SK-N-SH treated with all-trans-retinoic acid at 6 μM for 48 hours (cell line): ENCODE results near the gene STK16.

Source experiments
- ARNTL ChIP-seq: fragments of 450-650 bp; formaldehyde crosslinking; IDR thresholded peaks from 2 replicates; pipeline ENCODE4 v1.5.0; 2020; ENCODE audit warnings: low read depth, mild to moderate bottlenecking, moderate library complexity, borderline replicate concordance
- CSDC2 ChIP-seq: fragments of 250-450 bp; sonication (Bioruptor Pico); IDR thresholded peaks from 2 replicates; pipeline ENCODE4 v1.5.0; 2020; ENCODE audit warnings: mild to moderate bottlenecking, moderate library complexity
- ZNF565 ChIP-seq: fragments of 450-650 bp; formaldehyde crosslinking; conservative IDR thresholded peaks from 2 replicates; pipeline ENCODE4 v1.5.0; 2020; ENCODE audit warnings: low read depth, mild to moderate bottlenecking, moderate library complexity
- ZNF8 ChIP-seq: fragments of 450-650 bp; formaldehyde crosslinking; IDR thresholded peaks from 2 replicates; pipeline ENCODE4 v1.5.0; 2020; ENCODE audit warnings: mild to moderate bottlenecking, moderate library complexity
- TF ChIP-seq, protein P1 (sequence below): fragments of 250-450 bp; sonication (Bioruptor Pico); IDR thresholded peaks from 2 replicates; pipeline ENCODE4 v1.5.1; 2020; ENCODE audit warnings: low read depth, mild to moderate bottlenecking, moderate library complexity
- TF ChIP-seq, protein P2 (sequence below): fragments of 250-450 bp; sonication (Bioruptor Pico); IDR thresholded peaks from 2 replicates; pipeline ENCODE4 v1.8.0; 2020; ENCODE audit warnings: mild to moderate bottlenecking, moderate library complexity, borderline replicate concordance

DNA sequence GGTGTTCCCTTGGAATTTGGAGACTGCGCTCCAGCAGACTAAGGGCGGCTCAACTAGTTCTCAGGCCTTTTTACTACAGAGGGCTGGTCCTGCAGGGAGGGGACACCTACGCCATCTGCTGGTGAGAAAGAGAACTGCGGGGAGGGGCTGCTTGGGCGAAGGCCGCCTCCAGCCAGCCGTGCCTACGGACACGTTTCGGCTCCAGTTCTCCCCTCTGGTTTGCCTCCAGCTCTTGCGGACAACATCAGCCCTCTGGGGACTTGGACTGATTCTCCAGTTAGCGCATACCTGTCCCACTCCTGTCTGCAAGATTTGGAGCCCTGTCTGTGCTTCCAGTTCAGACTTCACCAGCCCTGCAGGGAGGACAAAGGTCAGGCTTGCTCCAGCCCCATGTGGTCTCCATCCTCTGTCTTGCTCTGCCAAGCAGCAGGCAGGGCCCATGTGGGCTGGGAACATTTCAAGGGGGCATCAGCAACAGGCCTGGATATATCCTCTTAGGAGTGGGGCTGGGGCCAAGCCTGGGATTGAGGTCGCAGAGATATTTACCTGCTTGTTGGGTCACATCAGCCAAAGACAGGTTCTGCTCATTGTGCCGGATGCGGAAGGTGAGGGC, 53.6 kb downstream of the STK16 start:
- TF ChIP-seq, protein P1, sequence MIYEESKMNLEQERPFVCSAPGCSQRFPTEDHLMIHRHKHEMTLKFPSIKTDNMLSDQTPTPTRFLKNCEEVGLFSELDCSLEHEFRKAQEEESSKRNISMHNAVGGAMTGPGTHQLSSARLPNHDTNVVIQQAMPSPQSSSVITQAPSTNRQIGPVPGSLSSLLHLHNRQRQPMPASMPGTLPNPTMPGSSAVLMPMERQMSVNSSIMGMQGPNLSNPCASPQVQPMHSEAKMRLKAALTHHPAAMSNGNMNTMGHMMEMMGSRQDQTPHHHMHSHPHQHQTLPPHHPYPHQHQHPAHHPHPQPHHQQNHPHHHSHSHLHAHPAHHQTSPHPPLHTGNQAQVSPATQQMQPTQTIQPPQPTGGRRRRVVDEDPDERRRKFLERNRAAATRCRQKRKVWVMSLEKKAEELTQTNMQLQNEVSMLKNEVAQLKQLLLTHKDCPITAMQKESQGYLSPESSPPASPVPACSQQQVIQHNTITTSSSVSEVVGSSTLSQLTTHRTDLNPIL (CRISPR knock-in tag): no peak
- no peak for TF ChIP-seq CSDC2 (CRISPR knock-in tag)
- TF ChIP-seq ZNF565 (CRISPR knock-in tag): no peak
- no peak for TF ChIP-seq ZNF8
- TF ChIP-seq, protein P2, sequence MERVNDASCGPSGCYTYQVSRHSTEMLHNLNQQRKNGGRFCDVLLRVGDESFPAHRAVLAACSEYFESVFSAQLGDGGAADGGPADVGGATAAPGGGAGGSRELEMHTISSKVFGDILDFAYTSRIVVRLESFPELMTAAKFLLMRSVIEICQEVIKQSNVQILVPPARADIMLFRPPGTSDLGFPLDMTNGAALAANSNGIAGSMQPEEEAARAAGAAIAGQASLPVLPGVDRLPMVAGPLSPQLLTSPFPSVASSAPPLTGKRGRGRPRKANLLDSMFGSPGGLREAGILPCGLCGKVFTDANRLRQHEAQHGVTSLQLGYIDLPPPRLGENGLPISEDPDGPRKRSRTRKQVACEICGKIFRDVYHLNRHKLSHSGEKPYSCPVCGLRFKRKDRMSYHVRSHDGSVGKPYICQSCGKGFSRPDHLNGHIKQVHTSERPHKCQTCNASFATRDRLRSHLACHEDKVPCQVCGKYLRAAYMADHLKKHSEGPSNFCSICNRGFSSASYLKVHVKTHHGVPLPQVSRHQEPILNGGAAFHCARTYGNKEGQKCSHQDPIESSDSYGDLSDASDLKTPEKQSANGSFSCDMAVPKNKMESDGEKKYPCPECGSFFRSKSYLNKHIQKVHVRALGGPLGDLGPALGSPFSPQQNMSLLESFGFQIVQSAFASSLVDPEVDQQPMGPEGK (CRISPR knock-in tag): no peak
- no peak for TF ChIP-seq ARNTL (CRISPR knock-in tag)
